Measurements from ENCODE around the gene ACAA2. TPM values are rescaled to one million over a fixed set of nuclear protein-coding genes. Genes with fewer than 3 reads are reported as not detected.
A peak's percentile ranks its signal among the peaks of the same experiment; 100 is the strongest.
"Not testable (repeated sequence)": the region's sequence is repeated elsewhere in the genome, so short reads cannot be mapped to it uniquely, and the experiment has no call there.

ACAA2 gene
- total RNA-seq, 2 experiments from 2014 or later: 118 to 120 TPM

- ChIA-PET POLR2A (no interaction called here), CTCF (interaction anchor here (1.4 kb wide), 1 partner anchor 18 kb away, joined by 4 read pairs; no protein-coding TSS in a partner anchor)
- ATAC-seq (no peak), DNase-seq (no peak)
- Mint-ChIP-seq H3K4me1 (ENCODE audit: low read depth) (peaks cover 13% of the 10 kb centered on the region), H3K36me3 (ENCODE audit: low read depth) (peaks cover 52% of the 10 kb centered on the region), H3K4me3 (no peak overlapping the region), H3K27ac (no peak overlapping the region), H3K9me3 (ENCODE audit: insufficient read depth) (peaks cover 4% of the 10 kb centered on the region), H3K27me3 (ENCODE audit: low read depth) (no peaks in the 10 kb centered on the region)
Observed at GRCh38 chr18:49804096-49804495, 9.2 kb downstream of the ACAA2 start.

GRCh38 chr18:49802623-49803022, 10.7 kb downstream of the ACAA2 start:
- ATAC-seq (no peak), DNase-seq (no peak)
- H3K9me3 Mint-ChIP-seq (ENCODE audit: insufficient read depth): no peaks in the 10 kb centered on the region
- POLR2A ChIA-PET: no interaction called here
- H3K27me3 Mint-ChIP-seq (ENCODE audit: low read depth): no peaks in the 10 kb centered on the region
- H3K36me3 Mint-ChIP-seq (ENCODE audit: low read depth): peaks cover 48% of the 10 kb centered on the region
- H3K4me3 Mint-ChIP-seq: no peak overlapping the region
- no peak overlapping the region for H3K27ac Mint-ChIP-seq
- CTCF ChIA-PET: no interaction called here
- H3K4me1 Mint-ChIP-seq (ENCODE audit: low read depth): peaks cover 12% of the 10 kb centered on the region

- DNase-seq; H3K27ac Mint-ChIP-seq; H3K9me3 Mint-ChIP-seq (ENCODE audit: insufficient read depth); H3K27me3 Mint-ChIP-seq (ENCODE audit: low read depth); POLR2A ChIA-PET; CTCF ChIA-PET; H3K4me3 Mint-ChIP-seq; ATAC-seq: not testable (repeated sequence)
- Mint-ChIP-seq H3K36me3 (ENCODE audit: low read depth) (peaks cover 49% of the 10 kb centered on the region), H3K4me1 (ENCODE audit: low read depth) (peaks cover 27% of the 10 kb centered on the region)
Observed at GRCh38 chr18:49800491-49800890, 12.8 kb downstream of the ACAA2 start.

GRCh38 chr18:49799806-49800205, 13.5 kb downstream of the ACAA2 start:
- H3K4me3 Mint-ChIP-seq; H3K9me3 Mint-ChIP-seq (ENCODE audit: insufficient read depth); DNase-seq; ATAC-seq; POLR2A ChIA-PET; H3K27ac Mint-ChIP-seq; H3K27me3 Mint-ChIP-seq (ENCODE audit: low read depth); CTCF ChIA-PET: not testable (repeated sequence)
- peaks cover 54% of the 10 kb centered on the region for H3K36me3 Mint-ChIP-seq (ENCODE audit: low read depth)
- H3K4me1 Mint-ChIP-seq (ENCODE audit: low read depth): peaks cover 22% of the 10 kb centered on the region

- ChIA-PET POLR2A (no interaction called here), CTCF (no interaction called here)
- Mint-ChIP-seq H3K27me3 (ENCODE audit: low read depth) (no peaks in the 10 kb centered on the region), H3K36me3 (ENCODE audit: low read depth) (peaks cover 61% of the 10 kb centered on the region), H3K4me3 (no peak overlapping the region), H3K4me1 (ENCODE audit: low read depth) (peaks cover 22% of the 10 kb centered on the region), H3K9me3 (ENCODE audit: insufficient read depth) (no peaks in the 10 kb centered on the region), H3K27ac (no peak overlapping the region)
- no peak for ATAC-seq
- DNase-seq: no peak
Observed at GRCh38 chr18:49798001-49798400, 15.3 kb downstream of the ACAA2 start.

GRCh38 chr18:49795612-49796552, 17.5 kb downstream of the ACAA2 start:
- no peak for DNase-seq
- POLR2A ChIA-PET: no interaction called here
- Mint-ChIP-seq H3K27me3 (ENCODE audit: low read depth) (no peaks in the 10 kb centered on the region), H3K9me3 (ENCODE audit: insufficient read depth) (no peaks in the 10 kb centered on the region), H3K4me1 (ENCODE audit: low read depth) (peaks cover 22% of the 10 kb centered on the region), H3K4me3 (no peak overlapping the region), H3K36me3 (ENCODE audit: low read depth) (peaks cover 67% of the 10 kb centered on the region), H3K27ac (no peak overlapping the region)
- ATAC-seq: no peak
- CTCF ChIA-PET: no interaction called here

- H3K4me1 Mint-ChIP-seq (ENCODE audit: low read depth): peaks cover 27% of the 10 kb centered on the region
- H3K27ac Mint-ChIP-seq: no peak overlapping the region
- no peaks in the 10 kb centered on the region for H3K27me3 Mint-ChIP-seq (ENCODE audit: low read depth)
- DNase-seq (no peak), ATAC-seq (no peak)
- POLR2A ChIA-PET: no interaction called here
- H3K36me3 Mint-ChIP-seq (ENCODE audit: low read depth): peaks cover 71% of the 10 kb centered on the region
- no peaks in the 10 kb centered on the region for H3K9me3 Mint-ChIP-seq (ENCODE audit: insufficient read depth)
- CTCF ChIA-PET: interaction anchor here (1.0 to 1.5 kb wide), 2 partner anchors 10 to 64 kb away, joined by 3 to 4 read pairs; no protein-coding TSS in a partner anchor
- H3K4me3 Mint-ChIP-seq: no peak overlapping the region
Observed at GRCh38 chr18:49794743-49795142, 18.6 kb downstream of the ACAA2 start.

GRCh38 chr18:49789560-49790134, 23.7 kb downstream of the ACAA2 start:
- H3K9me3 Mint-ChIP-seq (ENCODE audit: insufficient read depth); H3K27me3 Mint-ChIP-seq (ENCODE audit: low read depth); DNase-seq; POLR2A ChIA-PET; ATAC-seq; H3K4me3 Mint-ChIP-seq: not testable (repeated sequence)
- CTCF ChIA-PET: interaction anchor here (0.9 to 1.5 kb wide), 2 partner anchors 69 to 279 kb away, joined by 3 to 8 read pairs; no protein-coding TSS in a partner anchor
- Mint-ChIP-seq H3K27ac (peak overlapping the region; percentile 37), H3K36me3 (ENCODE audit: low read depth) (peaks cover 73% of the 10 kb centered on the region), H3K4me1 (ENCODE audit: low read depth) (peaks cover 43% of the 10 kb centered on the region)

- Mint-ChIP-seq H3K4me1 (ENCODE audit: low read depth) (peaks cover 51% of the 10 kb centered on the region), H3K36me3 (ENCODE audit: low read depth) (peaks cover 78% of the 10 kb centered on the region), H3K9me3 (ENCODE audit: insufficient read depth) (no peaks in the 10 kb centered on the region), H3K27ac (peak overlapping the region; percentile 62), H3K27me3 (ENCODE audit: low read depth) (no peaks in the 10 kb centered on the region), H3K4me3 (peak overlapping the region; percentile 36)
- DNase-seq: no peak
- ChIA-PET POLR2A (interaction anchor here (0.5 kb wide), 1 partner anchor 476 kb away, joined by 4 read pairs; no protein-coding TSS in a partner anchor), CTCF (interaction anchor here (0.9 to 1.5 kb wide), 2 partner anchors 70 to 278 kb away, joined by 3 to 8 read pairs; no protein-coding TSS in a partner anchor)
- peak; percentile 80 for ATAC-seq
Observed at GRCh38 chr18:49788327-49788898, 24.9 kb downstream of the ACAA2 start.

GRCh38 chr18:49786019-49786720, 27.2 kb downstream of the ACAA2 start:
- ChIA-PET CTCF (interaction anchor here (2.1 kb wide), 1 partner anchor 34 kb away, joined by 10 read pairs; no protein-coding TSS in a partner anchor), POLR2A (no interaction called here)
- no peak for ATAC-seq
- Mint-ChIP-seq H3K4me3 (peak overlapping the region; percentile 34), H3K27me3 (ENCODE audit: low read depth) (no peaks in the 10 kb centered on the region), H3K4me1 (ENCODE audit: low read depth) (peaks cover 51% of the 10 kb centered on the region), H3K27ac (peak overlapping the region; percentile 46), H3K36me3 (ENCODE audit: low read depth) (peaks cover 74% of the 10 kb centered on the region), H3K9me3 (ENCODE audit: insufficient read depth) (no peaks in the 10 kb centered on the region)
- no peak for DNase-seq

GRCh38 chr18:49784427-49785185, 28.7 kb downstream of the ACAA2 start:
- H3K27me3 Mint-ChIP-seq (ENCODE audit: low read depth): no peaks in the 10 kb centered on the region
- H3K4me3 Mint-ChIP-seq: no peak overlapping the region
- peaks cover 74% of the 10 kb centered on the region for H3K36me3 Mint-ChIP-seq (ENCODE audit: low read depth)
- CTCF ChIA-PET: interaction anchor here (1.0 to 2.7 kb wide), 5 partner anchors 9 to 78 kb away, joined by 3 to 22 read pairs (median 4); no protein-coding TSS in a partner anchor
- peaks cover 46% of the 10 kb centered on the region for H3K4me1 Mint-ChIP-seq (ENCODE audit: low read depth)
- no peaks in the 10 kb centered on the region for H3K9me3 Mint-ChIP-seq (ENCODE audit: insufficient read depth)
- DNase-seq (no peak), ATAC-seq (no peak)
- H3K27ac Mint-ChIP-seq: peak overlapping the region; percentile 18
- POLR2A ChIA-PET: interaction anchor here (1.0 kb wide), 1 partner anchor 28 kb away, joined by 3 read pairs; no protein-coding TSS in a partner anchor

All from activated CD8-positive, alpha-beta T cell treated with anti-CD3 and anti-CD28 coated beads, Interleukin-2, amount 10 ng/mL, durations not matched to agents 7 days and 5 days (primary cell).